HepG2 (cell line): ENCODE results near the gene EBP. TPM values are rescaled to one million over a fixed set of nuclear protein-coding genes. Genes with fewer than 3 reads are reported as not detected.

Experiments
- DPF2 ChIP-seq: sonication (generic); formaldehyde crosslinking; IDR thresholded peaks from 2 replicates; pipeline ENCODE4 v1.4.0; 2020; ENCODE audit warnings: mild to moderate bottlenecking, low read depth, missing genetic modification reagents, borderline replicate concordance
- ELF3 ChIP-seq: IDR thresholded peaks from 2 replicates; pipeline ENCODE4 v1.6.1; 2016; ENCODE audit warnings: missing genetic modification reagents, missing compliant biosample characterization
- KMT2B ChIP-seq: IDR thresholded peaks from 2 replicates; pipeline ENCODE4 v1.6.1; 2016; ENCODE audit warnings: missing genetic modification reagents, missing compliant biosample characterization
- PHF8 ChIP-seq: sonication (generic); formaldehyde crosslinking; IDR thresholded peaks from 2 replicates; pipeline ENCODE4 v1.5.0; 2020; ENCODE audit warnings: missing genetic modification reagents
- PRPF4 ChIP-seq: fragments of 200-400 bp; formaldehyde crosslinking; IDR thresholded peaks from 2 replicates; pipeline ENCODE4 v1.6.1; 2016; ENCODE audit warnings: low read length, low read depth; ENCODE audit not compliant: poor library complexity, severe bottlenecking
- SP2 ChIP-seq: sonication (generic); formaldehyde crosslinking; IDR thresholded peaks from 2 replicates; pipeline ENCODE4 v1.5.1; 2020; ENCODE audit warnings: mild to moderate bottlenecking, missing genetic modification reagents
- U2AF1 ChIP-seq: fragments of 200-400 bp; formaldehyde crosslinking; optimal IDR thresholded peaks from 2 replicates; pipeline ENCODE3; 2017; ENCODE audit warnings: mild to moderate bottlenecking, low read depth, low read length
- ZFP37 ChIP-seq: sonication (generic); formaldehyde crosslinking; IDR thresholded peaks from 2 replicates; pipeline ENCODE4 v1.4.0; 2020; ENCODE audit warnings: missing genetic modification reagents, borderline replicate concordance
- ZNF235 ChIP-seq: sonication (generic); formaldehyde crosslinking; IDR thresholded peaks from 2 replicates; pipeline ENCODE4 v1.8.1; 2023; ENCODE audit warnings: mild to moderate bottlenecking, missing genetic modification reagents, borderline replicate concordance
- ZNF317 ChIP-seq: sonication (generic); formaldehyde crosslinking; IDR thresholded peaks from 2 replicates; pipeline ENCODE4 v1.5.0; 2020; ENCODE audit warnings: mild to moderate bottlenecking, missing genetic modification reagents
- polyA plus RNA-seq, 8 experiments: library from polyadenylated mRNA; depleted of rRNA in 3 of 8; stranded (reverse) in 7 of 8; unstranded in 1 of 8; fragments of >200 nt; fragmentation: Illumina TruSeq in 4 of 8; extraction: Trizol in 4 of 8; gene quantifications; 2 replicates each; pipeline versions ENCODE4 v1.2.1 to v1.2.3, GENCODE V29; 2011 to 2016; ENCODE audit warnings: low read depth in 4 of 8, missing spikeins in 1 of 8, mixed read lengths in 1 of 8; ENCODE audit not compliant: insufficient read depth in 1 of 8
- total RNA-seq, 5 experiments: library from RNA; depleted of rRNA; stranded (reverse); fragments of >200 nt; fragmentation: Illumina TruSeq; extraction: Trizol; gene quantifications; 2 replicates each; pipeline ENCODE4 v1.2.3, GENCODE V29; 2016; ENCODE audit warnings: low read depth in 1 of 5
- TF ChIP-seq, protein P1 (sequence below): sonication (generic); formaldehyde crosslinking; IDR thresholded peaks from 2 replicates; pipeline ENCODE4 v1.4.0; 2020; ENCODE audit warnings: missing genetic modification reagents, mild to moderate bottlenecking, borderline replicate concordance
- TF ChIP-seq, protein P2 (sequence below): sonication (generic); formaldehyde crosslinking; IDR thresholded peaks from 2 replicates; pipeline ENCODE4 v1.8.0; 2022; ENCODE audit warnings: low read depth, missing genetic modification reagents
- TF ChIP-seq, protein P3 (sequence below): sonication (generic); formaldehyde crosslinking; IDR thresholded peaks from 2 replicates; pipeline ENCODE4 v1.5.0; 2020; ENCODE audit warnings: mild to moderate bottlenecking, missing genetic modification reagents, moderate library complexity
- TF ChIP-seq, protein P4 (sequence below): sonication (generic); formaldehyde crosslinking; conservative IDR thresholded peaks from 2 replicates; pipeline ENCODE4 v1.4.0; 2020; ENCODE audit warnings: missing genetic modification reagents
- TF ChIP-seq, protein P5 (sequence below): sonication (generic); formaldehyde crosslinking; IDR thresholded peaks from 2 replicates; pipeline ENCODE4 v1.4.0; 2020; ENCODE audit warnings: mild to moderate bottlenecking, missing genetic modification reagents
- TF ChIP-seq, protein P6 (sequence below): IDR thresholded peaks from 2 replicates; pipeline ENCODE4 v1.6.1; 2016; ENCODE audit warnings: missing genetic modification reagents, missing compliant biosample characterization

EBP gene
- total and polyA plus RNA-seq, 2 of the 13 experiments (the other 11 are each of a cell fraction or from before 2014, with no cell fraction given), result 106 to 260 TPM

DNA sequence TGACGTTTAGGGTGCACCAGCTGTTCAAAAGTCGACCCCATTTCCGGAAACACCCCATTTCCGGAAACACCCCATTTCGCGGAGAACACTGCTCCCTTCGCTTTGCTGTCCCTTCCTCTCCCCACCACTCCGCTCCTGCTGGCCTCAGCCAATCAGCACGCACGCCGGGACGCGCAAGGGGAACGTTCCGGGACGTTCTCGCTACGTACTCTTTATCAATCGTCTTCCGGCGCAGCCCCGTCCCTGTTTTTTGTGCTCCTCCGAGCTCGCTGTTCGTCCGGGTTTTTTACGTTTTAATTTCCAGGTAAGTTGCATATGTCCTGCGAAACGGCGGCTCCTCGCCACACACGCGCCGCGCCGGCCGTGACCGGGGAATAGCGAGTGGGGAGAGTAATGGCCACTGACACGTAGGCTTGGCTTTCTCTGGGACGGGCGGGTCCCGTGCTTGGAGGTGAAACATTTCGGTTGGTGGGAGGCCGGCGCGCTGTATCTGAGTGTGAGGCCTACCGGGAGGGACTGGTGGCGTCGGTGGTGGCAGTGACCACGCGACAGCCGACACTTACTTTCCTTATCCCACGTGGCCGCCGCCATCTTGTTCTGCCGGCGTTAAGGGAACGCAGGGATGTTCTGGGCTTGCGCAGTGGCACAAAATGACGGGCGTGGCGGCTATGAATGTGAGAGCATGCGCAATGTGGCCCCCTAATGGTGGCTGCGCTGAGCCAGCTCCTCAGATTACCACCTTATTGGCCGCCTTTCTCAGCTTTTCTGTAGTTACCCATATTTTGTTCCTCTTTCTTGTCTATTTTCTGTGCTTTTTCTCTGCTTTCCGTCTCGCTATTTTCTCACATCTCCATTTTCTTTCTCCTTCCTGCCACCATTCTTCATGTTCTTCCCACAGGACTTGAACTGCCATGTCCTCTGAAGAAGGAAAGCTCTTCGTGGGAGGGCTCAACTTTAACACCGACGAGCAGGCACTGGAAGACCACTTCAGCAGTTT lies 53.0 kb downstream of the EBP start, which contains the start of gene RBM3 (continued):
- TF ChIP-seq U2AF1, result no peak
- TF ChIP-seq ELF3, result peak; percentile 15; the same call in 1 of the 2 replicates
- TF ChIP-seq ZNF235 (CRISPR knock-in tag), result 0 out of 2 replicates have a peak, but pooled peaks have one; percentile 36
- TF ChIP-seq, protein P1, sequence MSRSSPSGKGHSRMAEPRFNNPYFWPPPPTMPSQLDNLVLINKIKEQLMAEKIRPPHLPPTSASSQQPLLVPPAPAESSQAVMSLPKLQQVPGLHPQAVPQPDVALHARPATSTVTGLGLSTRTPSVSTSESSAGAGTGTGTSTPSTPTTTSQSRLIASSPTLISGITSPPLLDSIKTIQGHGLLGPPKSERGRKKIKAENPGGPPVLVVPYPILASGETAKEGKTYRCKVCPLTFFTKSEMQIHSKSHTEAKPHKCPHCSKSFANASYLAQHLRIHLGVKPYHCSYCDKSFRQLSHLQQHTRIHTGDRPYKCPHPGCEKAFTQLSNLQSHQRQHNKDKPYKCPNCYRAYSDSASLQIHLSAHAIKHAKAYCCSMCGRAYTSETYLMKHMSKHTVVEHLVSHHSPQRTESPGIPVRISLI, result 0 out of 2 replicates have a peak, but pooled peaks have one; percentile 30
- TF ChIP-seq, protein P2, sequence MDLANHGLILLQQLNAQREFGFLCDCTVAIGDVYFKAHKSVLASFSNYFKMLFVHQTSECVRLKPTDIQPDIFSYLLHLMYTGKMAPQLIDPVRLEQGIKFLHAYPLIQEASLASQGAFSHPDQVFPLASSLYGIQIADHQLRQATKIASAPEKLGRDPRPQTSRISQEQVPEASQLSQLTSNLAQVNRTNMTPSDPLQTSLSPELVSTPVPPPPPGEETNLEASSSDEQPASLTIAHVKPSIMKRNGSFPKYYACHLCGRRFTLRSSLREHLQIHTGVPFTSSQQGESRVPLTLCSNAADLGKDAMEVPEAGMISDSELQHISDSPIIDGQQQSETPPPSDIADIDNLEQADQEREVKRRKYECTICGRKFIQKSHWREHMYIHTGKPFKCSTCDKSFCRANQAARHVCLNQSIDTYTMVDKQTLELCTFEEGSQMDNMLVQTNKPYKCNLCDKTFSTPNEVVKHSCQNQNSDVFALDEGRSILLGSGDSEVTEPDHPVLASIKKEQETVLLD, result no peak
- peak; percentile 71 for TF ChIP-seq ZNF317 (CRISPR knock-in tag)
- TF ChIP-seq, protein P3, sequence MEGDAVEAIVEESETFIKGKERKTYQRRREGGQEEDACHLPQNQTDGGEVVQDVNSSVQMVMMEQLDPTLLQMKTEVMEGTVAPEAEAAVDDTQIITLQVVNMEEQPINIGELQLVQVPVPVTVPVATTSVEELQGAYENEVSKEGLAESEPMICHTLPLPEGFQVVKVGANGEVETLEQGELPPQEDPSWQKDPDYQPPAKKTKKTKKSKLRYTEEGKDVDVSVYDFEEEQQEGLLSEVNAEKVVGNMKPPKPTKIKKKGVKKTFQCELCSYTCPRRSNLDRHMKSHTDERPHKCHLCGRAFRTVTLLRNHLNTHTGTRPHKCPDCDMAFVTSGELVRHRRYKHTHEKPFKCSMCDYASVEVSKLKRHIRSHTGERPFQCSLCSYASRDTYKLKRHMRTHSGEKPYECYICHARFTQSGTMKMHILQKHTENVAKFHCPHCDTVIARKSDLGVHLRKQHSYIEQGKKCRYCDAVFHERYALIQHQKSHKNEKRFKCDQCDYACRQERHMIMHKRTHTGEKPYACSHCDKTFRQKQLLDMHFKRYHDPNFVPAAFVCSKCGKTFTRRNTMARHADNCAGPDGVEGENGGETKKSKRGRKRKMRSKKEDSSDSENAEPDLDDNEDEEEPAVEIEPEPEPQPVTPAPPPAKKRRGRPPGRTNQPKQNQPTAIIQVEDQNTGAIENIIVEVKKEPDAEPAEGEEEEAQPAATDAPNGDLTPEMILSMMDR (CRISPR knock-in tag), result peak; percentile 56
- TF ChIP-seq, protein P4, sequence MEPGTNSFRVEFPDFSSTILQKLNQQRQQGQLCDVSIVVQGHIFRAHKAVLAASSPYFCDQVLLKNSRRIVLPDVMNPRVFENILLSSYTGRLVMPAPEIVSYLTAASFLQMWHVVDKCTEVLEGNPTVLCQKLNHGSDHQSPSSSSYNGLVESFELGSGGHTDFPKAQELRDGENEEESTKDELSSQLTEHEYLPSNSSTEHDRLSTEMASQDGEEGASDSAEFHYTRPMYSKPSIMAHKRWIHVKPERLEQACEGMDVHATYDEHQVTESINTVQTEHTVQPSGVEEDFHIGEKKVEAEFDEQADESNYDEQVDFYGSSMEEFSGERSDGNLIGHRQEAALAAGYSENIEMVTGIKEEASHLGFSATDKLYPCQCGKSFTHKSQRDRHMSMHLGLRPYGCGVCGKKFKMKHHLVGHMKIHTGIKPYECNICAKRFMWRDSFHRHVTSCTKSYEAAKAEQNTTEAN, result no peak; the same call in 1 of the 2 replicates
- peak; percentile 28; the same call in 1 of the 2 replicates for TF ChIP-seq KMT2B
- TF ChIP-seq, protein P5, sequence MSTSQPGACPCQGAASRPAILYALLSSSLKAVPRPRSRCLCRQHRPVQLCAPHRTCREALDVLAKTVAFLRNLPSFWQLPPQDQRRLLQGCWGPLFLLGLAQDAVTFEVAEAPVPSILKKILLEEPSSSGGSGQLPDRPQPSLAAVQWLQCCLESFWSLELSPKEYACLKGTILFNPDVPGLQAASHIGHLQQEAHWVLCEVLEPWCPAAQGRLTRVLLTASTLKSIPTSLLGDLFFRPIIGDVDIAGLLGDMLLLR, result peak; percentile 77; the same call in 1 of the 2 replicates
- peak; percentile 79 for TF ChIP-seq PHF8 (CRISPR knock-in tag)
- TF ChIP-seq, protein P6, sequence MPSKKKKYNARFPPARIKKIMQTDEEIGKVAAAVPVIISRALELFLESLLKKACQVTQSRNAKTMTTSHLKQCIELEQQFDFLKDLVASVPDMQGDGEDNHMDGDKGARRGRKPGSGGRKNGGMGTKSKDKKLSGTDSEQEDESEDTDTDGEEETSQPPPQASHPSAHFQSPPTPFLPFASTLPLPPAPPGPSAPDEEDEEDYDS (CRISPR knock-in tag), result peak; percentile 95
- 0 out of 2 replicates have a peak, but pooled peaks have one; percentile 44 for TF ChIP-seq SP2 (CRISPR knock-in tag)
- TF ChIP-seq ZFP37, result peak; percentile 75; the same call in 1 of the 2 replicates
- TF ChIP-seq DPF2 (CRISPR knock-in tag), result no peak
- no peak for TF ChIP-seq PRPF4
